Right forelimb (tissue), 1 donor: Measurements from ENCODE around the gene HDDC3.
A peak's percentile ranks its signal among the peaks of the same experiment; 100 is the strongest.
"Not testable (repeated sequence)": the region's sequence is repeated elsewhere in the genome, so short reads cannot be mapped to it uniquely, and the experiment has no call there.

Experiments
- DNase-seq: peaks from one replicate; pipeline ENCODE4 v3.0.0-alpha.2; 2018

HDDC3 gene

DNA sequence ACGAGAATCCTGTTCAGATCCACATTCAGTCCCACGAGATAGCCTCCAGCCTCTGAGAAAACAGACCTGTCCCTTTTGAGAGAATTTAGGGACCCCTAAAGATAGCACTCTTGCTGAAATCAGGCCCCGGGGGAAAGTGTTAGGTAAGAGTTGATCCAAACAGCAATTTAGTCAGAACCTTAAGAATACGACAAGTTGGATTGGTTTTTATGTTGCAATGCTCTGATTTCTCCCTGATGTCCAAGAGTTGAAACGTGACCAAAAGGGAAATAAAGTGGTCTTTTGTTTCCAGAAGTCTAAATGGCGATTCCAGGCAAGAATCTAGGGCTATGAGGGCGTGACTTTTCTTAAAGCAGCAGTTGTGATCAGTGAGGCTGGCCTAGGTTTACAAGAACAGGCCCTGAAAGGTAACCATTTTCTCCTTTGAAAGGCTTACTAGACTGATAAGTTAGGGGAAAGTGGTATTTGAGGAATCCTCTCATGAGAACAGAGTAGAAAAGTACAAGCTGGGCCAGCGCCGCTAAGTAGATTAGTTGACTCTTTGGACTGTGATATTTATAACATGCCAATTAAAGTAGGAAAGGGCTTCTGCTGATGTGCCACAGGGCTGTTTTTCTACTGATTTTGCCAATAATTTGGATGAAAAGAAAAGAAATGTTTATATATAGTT, 24.4 kb downstream of the HDDC3 start:
- no peak for DNase-seq

DNA sequence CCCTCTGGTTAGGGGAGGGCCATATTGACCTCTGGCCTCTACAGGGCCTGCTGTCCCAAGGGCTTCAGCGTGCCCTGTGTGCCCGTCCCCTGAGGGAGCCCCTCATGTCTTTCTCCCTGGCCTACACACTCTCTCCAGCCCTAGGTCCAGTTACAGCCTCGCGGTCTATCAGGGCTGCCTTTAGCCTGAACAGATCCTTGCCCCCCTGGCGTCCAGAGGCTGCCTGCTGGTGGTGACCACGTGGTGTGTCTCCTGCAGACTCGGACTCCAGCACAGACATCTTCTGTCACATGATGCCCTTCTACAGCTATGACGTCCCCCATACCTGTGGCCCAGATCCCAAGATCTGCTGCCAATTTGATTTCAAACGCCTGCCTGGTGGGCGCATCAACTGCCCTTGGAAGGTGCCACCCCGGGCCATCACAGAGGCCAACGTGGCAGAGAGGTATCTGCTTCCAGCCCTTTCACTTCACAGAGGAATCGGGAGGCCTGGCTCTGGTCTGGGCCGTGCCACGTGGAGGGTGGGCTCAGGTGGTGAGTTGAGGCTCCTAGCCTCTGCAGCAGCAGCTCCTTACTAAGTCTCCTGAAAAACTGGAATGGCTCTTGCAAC, 25.2 kb downstream of the HDDC3 start:
- no peak for DNase-seq

DNA sequence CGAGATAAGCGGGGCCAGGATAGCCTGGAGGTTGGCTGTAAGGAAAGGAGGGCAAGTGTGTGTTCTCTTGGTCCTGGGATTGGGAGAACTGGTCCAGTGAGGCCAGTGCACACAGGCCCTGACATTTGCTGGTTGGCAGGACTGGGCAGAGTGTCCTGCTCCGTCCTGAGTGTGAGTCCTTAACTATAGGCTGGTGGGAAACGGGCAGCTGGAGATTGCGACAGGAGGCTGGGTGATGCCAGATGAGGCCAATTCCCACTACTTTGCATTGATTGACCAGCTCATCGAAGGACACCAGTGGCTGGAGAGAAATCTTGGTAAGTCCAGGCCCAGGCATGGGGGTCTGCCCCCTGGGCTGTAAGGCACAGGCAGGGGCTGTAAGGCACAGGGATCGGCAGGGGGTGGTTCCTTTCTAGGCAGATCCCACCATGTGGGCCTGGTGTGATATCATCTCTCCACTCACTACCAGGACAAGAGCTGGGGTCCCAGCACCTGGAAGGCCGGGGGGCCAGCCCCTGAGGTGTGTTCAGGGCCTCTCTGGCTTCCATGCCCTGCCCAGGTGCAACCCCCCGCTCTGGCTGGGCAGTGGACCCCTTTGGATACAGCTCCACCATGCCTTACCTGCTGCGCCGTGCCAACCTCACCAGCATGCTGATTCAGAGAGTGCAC, 26.0 kb downstream of the HDDC3 start:
- DNase-seq = peak; percentile 30

DNA sequence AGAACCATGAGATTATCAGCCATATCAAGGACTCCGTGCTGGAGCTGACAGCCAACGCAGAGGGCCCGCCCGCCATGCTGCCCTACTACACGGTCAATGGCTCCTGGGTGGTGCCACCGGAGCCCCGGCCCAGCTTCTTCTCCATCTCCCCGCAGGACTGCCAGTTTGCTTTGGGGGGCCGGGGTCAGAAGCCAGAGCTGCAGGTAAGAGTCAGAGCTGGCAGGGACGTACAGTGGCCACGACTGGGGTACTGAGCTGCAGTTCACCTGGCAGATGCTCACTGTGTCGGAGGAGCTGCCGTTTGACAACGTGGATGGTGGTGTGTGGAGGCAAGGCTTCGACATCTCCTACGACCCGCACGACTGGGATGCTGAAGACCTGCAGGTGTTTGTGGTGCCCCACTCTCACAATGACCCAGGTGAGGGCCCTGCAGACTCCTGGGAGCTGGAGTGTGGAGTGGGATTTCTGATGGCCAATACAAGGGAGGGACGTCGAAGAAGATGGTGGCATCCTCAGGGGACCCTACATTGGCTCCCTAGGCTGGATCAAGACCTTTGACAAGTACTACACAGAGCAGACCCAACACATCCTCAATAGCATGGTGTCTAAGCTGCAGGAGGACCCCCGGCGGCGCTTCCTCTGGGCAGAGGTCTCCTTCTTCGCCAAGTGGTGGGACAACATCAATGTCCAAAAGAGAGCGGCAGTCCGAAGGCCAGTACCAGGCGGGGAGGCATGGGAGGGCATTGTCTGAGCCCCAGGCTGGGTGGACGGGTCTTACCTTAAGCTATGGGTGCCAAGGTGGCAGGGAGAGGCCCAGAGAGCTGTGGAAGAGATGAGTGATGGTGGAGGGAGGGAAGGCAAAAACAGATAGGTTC, 26.8 kb downstream of the HDDC3 start:
- no peak for DNase-seq

DNA sequence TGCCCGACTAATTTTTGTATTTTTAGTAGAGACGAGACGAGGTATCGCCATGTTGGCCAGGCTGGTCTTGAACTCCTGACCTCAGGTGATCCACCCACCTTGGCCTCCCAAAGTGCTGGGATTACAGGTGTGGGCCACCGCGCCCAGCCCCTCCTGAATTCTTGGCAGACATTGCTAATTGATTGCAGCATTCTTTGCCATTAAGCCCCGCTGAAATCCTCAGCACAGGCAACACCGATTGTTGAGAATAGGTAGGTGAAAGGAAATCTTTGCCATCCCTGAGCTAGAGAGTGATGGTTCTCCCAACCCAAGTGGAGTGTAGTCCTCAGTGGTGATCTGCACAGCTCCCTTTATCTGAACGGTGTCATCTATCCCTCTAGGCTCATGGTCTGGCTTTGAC, 27.6 kb downstream of the HDDC3 start:
- no peak for DNase-seq

DNA sequence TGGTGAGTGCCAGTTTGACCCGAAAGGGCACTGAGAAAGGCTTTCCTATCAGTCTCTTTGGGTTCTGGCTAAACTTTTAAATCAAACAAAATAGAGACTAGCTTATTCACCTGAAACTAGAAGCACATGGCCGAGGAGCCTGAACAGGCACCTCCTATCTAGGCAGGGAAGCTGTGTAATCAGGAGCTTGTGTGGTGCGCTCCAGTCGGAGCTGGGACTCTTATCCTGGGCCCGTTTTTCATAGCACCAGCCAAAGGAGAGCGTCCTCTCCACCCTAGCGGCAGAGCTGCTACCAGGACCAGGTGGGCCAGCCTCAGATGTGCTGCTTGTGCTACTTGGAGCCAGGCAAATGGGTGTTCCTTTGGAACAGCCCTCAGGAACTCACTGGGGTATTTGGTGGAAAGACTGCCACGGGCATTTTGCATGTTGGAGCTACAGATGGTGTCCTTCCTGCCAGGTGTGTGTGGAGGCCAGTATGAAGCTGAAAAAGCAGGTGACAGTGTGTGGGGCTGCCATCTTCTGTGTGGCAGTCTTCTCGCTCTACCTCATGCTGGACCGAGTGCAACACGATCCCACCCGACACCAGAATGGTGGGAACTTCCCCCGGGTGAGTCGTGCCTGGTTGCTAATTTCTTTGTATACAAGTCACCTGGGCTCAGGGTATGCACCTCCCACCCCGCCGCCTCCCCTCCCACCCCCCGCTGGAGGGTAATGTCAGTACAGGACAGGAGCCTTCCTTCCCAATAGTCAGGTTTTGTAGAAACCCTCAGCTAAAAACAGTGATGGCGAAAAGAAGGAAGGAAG, 28.4 kb downstream of the HDDC3 start:
- no peak for DNase-seq

DNA sequence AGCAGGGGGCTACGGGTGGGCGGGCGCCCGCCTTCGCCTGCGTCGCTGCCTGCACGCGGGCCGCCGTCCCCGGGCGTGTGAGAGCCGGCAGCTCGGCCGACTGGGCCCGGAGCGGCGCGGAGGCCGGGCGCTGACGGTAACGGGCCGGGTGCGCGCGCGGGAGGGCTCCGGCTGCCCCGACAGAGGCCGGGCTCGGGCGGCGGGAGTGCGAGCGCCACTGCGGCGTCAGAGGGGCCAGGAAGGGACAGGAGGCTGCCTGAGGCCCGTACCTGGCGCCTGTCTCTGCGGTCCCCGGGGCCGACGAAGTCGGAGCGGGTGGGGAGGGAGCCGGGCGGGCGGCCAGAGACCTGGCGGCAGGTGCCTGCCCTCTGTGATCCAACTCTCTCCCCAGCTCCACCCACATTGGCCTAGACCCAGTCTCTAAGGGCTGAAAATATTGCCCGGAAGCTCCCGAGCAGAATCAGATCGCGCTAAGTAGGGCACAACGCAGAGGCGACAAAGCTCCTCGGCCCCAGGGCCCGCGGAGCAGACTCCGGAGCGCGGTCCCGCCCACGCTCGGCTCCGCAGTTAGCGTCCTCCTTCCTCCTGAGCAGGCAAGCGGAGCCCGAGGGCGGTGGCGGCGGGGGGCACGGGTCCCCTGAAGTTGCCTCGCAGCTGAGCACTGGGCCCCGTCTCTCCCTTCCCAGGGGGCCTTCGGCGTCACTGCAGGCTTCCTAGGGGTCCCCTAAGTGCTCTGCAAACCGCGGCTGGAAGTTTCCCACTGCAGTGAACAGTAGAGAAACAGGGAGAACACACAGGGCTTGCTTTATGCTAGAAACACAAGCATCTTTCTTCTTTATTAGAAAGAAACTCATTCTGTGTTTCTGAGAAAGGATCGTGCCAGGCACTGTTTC, 29.3 kb downstream of the HDDC3 start, which contains the start of gene MAN2A2:
Gene MAN2A2 (plus strand): TSS at position 463 of the 893 bp plus-strand sequence. CDS start 906 bp downstream, outside the sequence.
- DNase-seq = peak; percentile 77

DNA sequence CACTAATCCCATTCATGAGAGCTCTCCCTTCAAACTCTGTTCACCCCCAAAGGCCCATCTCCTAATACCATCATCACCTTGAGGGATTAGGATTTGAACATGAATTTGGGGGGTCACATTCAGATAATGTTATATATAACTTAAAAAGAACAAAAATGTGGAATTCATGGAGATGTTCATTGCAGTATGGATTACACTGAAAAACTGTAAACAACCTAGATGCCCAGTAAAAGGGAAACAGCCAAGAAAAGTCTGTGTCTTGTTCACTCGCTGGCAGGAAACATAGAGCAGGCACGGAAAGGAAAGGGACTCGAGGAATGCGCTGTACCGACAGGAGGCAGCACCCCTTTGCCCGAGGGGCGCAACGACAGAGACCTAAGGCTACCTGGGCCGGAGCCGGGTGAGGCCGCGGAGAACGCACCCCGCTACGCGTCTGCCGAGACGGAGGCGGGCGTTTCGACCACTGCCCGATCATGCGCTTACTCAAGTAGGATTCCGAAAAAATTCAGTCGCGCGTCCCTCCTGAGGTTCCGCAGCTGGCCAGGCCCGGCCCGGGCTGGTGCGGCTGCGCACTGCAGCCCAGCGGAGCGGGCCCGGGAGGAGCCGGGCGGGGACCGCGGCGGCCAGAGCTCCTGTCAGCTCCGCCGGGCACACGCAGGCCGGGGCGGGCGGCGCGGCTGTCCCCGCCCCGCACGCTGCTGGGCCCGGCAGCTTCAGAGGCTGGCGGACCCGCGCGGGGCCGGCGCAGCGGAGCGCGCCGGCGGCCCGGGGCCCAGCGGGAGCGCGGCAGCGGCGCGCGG, 30.1 kb downstream of the HDDC3 start:
- DNase-seq = peak; percentile 86

DNA sequence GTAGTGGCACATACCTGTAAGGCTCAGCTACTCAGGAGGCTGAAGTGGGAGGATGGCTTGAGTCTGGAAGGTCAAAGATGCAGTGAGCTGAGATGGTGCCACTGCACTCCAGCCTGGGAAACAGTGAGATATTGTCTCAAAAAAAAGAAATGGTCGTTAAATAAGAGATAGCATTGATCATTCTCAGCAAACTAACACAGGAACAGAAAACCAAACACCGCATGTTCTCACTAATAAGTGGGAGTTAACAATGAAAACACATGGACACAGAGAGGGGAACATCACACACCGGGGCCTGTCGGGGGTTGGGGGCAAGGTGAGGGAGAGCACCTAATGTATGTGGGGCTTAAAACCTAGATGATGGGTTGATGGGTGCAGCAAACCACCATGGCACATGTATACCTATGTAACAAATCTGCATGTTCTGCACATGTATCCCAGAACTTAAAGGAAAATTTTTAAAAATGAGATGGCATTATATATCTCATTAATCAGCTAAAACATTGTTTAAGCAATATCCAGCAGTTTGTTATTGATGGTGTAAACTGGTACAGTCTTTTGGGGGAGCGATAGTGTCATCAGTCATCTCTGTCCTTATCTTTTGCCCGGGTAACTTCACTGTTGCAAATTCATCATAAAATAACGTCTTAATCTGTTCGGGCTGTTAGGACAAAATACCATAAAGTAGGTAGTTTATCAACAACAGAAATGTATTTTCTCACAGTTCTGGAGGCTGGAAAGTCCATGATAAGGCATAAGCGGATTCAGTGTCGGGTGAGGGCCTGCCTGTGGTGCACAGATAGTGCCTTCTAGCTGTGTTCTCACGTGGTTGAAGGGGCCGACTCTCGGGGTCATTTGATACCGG, 30.9 kb downstream of the HDDC3 start:
- DNase-seq = no peak

DNA sequence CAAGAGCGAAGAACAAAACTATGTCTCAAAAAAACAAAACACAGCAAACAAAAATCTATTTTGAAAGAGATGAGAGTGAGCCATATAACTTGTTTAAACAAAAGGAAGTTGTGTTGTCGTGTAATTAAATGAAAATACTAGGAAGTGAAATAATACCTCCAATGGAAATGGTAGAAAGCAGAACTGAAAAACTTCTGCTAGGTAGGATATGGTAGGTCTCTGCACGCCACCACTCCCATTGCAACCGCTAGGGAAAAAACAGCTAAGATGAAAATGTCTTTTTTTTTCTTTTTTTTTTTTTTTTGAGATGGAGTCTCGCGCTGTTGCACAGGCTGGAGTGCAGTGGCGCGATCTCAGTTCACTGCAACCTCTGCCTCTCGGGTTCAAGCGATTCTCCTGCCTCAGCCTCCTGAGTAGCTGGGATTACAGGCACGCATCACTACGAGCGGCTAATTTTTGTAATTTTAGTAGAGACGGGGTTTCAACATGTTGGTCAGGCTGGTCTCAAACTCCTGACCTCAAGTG, 35.2 kb downstream of the HDDC3 start:
- DNase-seq = not testable (repeated sequence)

DNA sequence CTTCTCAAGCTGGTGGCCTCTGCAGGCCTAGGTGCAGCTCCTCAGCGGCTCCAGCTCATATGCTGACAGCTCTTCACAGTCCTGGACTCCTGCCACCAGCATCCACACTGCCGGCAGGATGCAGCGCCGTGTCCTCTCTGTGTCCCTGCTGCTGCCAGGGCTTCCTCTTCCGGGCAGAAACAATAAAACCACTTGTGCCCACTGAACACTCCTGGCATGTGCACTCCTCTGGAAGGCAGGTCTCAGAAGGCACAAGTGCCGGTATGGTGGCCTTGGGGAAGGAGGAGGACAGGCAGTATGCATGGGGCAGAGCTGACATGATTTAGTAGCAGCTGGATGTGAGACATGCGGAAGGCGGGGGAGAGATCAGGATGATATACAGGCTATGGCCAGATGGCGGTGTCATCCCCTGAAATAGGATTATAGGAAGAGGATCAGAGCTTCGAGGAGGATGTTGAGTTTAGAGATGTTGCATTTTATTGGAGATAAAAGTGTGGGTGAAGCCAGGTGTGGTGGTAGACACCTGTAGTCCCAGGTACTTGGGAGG, 36.7 kb downstream of the HDDC3 start:
- no peak for DNase-seq

DNA sequence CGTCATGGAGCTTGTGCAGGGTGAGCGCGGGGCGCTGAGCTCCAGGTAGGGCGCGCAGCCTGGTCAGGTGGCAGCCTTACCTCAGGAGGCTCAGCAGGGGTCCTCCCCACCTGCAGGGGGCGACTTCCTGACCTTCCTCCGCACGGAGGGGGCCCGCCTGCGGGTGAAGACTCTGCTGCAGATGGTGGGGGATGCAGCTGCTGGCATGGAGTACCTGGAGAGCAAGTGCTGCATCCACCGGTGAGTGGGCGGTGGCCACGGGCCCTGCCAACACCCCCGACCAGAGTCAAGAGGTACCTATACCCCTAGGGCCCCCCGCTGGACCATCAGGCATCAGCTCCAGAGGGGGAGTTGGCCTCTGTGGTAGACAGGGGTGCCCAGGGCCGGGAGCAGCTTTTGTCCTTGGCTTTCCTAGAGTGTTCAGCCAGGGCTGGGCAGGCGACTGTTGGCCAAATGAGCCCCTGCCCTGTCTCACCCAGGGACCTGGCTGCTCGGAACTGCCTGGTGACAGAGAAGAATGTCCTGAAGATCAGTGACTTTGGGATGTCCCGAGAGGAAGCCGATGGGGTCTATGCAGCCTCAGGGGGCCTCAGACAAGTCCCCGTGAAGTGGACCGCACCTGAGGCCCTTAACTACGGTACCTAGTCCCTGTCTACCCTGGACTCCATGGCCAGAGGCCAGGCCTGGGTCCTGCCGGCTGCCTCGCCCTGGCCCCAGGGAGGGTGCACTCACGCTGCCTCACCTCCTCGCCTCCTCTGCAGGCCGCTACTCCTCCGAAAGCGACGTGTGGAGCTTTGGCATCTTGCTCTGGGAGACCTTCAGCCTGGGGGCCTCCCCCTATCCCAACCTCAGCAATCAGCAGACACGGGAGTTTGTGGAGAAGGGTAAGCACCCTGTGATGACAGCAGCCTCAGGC, 38.9 kb downstream of the HDDC3 start:
- no peak for DNase-seq

DNA sequence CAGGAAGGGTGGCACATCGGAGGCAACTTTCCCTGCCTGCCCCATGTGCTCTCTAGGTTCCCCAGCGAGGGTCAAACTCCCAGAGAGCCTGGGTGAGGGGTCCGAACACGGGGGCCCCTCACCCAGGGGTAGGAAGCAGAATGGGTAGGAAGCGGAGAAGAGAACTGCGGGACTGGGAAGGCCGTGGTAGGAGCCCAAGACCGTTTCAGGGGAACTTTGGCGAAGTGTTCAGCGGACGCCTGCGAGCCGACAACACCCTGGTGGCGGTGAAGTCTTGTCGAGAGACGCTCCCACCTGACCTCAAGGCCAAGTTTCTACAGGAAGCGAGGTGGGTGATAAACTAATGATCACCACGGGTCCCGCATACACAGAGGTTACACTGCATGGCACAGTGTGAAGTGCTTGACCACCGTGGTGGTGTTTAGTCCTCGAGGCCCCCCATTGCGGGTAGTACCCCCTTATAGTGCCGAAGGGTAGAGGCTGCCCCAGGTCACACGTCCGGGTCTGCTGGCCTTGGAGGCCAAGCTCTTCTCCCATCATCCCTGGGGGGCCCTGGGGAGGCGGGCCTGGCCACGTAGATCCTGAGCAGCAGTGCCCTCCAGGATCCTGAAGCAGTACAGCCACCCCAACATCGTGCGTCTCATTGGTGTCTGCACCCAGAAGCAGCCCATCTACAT, 39.7 kb downstream of the HDDC3 start:
- DNase-seq = no peak

DNA sequence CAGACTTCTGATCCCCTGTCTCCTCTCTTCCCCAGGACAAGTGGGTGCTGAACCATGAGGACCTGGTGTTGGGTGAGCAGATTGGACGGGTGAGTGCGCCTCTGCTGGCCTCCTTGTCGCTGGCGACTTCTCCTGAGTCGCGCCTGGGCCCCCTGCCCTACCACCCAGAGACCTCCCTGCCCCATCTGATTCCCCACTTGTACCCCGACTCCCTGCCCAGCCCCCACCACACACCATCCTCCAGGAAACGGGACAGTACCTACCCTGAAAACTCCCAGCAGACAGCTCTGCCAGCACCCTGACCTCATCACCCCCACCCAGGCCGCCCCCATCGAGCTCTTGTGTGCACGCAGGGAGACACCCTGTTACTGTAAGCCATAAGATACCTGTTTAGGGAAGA, 40.3 kb downstream of the HDDC3 start:
- no peak for DNase-seq

DNA sequence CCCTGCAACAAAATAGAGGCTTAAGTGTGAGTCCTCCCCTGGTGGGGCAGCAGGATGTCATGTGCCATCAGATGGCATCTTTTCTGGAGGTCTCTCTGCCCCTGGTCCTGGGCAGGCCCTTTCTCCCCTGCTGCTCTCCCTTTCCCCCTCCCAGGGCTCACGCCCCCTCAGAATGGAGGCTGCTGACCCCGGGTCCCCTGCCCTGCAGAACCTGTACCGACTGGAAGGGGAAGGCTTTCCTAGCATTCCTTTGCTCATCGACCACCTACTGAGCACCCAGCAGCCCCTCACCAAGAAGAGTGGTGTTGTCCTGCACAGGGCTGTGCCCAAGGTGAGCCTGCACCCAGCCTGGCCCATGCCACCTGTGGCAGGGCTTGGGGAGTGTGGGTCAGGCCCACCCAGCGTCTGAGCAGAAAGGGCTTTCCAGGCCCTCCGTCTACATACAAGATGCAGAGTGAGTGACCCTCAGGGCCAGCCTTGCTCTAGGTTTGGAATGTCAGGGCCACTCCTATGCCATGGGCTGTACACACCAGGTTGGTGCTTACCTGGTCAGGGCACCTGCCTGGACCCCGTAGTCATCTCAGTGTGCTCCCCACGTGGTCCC, 40.9 kb downstream of the HDDC3 start:
- no peak for DNase-seq

DNA sequence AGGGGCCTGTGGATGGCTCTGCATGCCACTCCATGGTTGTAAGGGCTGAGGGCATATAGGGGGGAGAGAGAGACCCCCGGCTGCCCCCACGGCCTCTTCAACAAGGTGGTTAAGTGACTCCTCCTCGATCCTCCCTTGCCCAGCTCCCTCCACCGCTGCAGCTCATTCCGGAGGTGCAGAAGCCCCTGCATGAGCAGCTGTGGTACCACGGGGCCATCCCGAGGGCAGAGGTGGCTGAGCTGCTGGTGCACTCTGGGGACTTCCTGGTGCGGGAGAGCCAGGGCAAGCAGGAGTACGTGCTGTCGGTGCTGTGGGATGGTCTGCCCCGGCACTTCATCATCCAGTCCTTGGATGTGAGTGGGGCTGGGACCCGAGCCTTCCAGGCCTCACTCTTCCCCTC, 41.5 kb downstream of the HDDC3 start:
- no peak for DNase-seq
